CD8-positive, alpha-beta memory T cell (primary cell): Measurements from ENCODE around the gene FRS3. TPM values are rescaled to one million over a fixed set of nuclear protein-coding genes. Genes with fewer than 3 reads are reported as not detected.
A peak's percentile ranks its signal among the peaks of the same experiment; 100 is the strongest.

ENCODE experiments used
- CTCF ChIA-PET: fragments of 350-600 bp; sonication (Branson Sonifier 250); formaldehyde crosslinking; loops from one replicate; lab custom pipeline; 2021; ENCODE audit warnings: antibody characterized with exemption; lab: Charles Lee
- POLR2A ChIA-PET: fragments of 350-600 bp; sonication (Branson Sonifier 250); formaldehyde crosslinking; loops from one replicate; lab custom pipeline; 2021; ENCODE audit warnings: antibody characterized with exemption; lab: Charles Lee
- DNase-seq, 5 donors: peaks; one replicate each; pipeline versions ENCODE4 v3.0.0 to v3.0.0-alpha.2; 2020 to 2022; ENCODE audit warnings: mixed read lengths in 1 of 5
- H3K27ac ChIP-seq: one replicate; pipeline ENCODE4 v1.7.0; 2013; ENCODE audit warnings: low read depth, mild to moderate bottlenecking, low read length, moderate library complexity
- H3K27me3 ChIP-seq: 2 replicates; pipeline ENCODE4 v1.7.0; 2013; ENCODE audit warnings: low read length, mild to moderate bottlenecking; ENCODE audit not compliant: insufficient read depth, poor library complexity, severe bottlenecking
- H3K36me3 ChIP-seq: 2 replicates; pipeline ENCODE4 v1.7.0; 2013; ENCODE audit warnings: mild to moderate bottlenecking, low read length, moderate library complexity; ENCODE audit not compliant: insufficient read depth
- H3K4me1 ChIP-seq: 2 replicates; pipeline ENCODE4 v1.7.0; 2013; ENCODE audit warnings: mild to moderate bottlenecking, low read length, moderate library complexity; ENCODE audit not compliant: insufficient read depth
- H3K4me3 ChIP-seq: 2 replicates; pipeline ENCODE4 v1.7.0; 2013; ENCODE audit warnings: mild to moderate bottlenecking, low read length
- H3K9me3 ChIP-seq: 2 replicates; pipeline ENCODE4 v1.7.0; 2013; ENCODE audit warnings: mild to moderate bottlenecking, low read length
- H3K27ac Mint-ChIP-seq, 8 donors: one replicate each; pipeline ENCODE4 v1.8.0; 2020 to 2021; ENCODE audit warnings: mixed read lengths in 8 of 8, mild to moderate bottlenecking in 6 of 8, inconsistent platforms in 3 of 8, moderate library complexity in 3 of 8
- H3K27me3 Mint-ChIP-seq, 2 donors: one replicate each; pipeline ENCODE4 v1.8.0; 2020 to 2021; ENCODE audit warnings: mixed read lengths in 2 of 2, mild to moderate bottlenecking in 1 of 2, moderate library complexity in 1 of 2
- H3K36me3 Mint-ChIP-seq, 3 donors: one replicate each; pipeline ENCODE4 v1.8.0; 2020 to 2021; ENCODE audit warnings: mixed read lengths in 3 of 3, inconsistent platforms in 1 of 3, mild to moderate bottlenecking in 1 of 3
- H3K4me1 Mint-ChIP-seq, 3 donors: one replicate each; pipeline ENCODE4 v1.8.0; 2020 to 2021; ENCODE audit warnings: mixed read lengths in 3 of 3, inconsistent platforms in 1 of 3, mild to moderate bottlenecking in 1 of 3
- H3K4me3 Mint-ChIP-seq, 7 donors: one replicate each; pipeline ENCODE4 v1.8.0; 2020 to 2021; ENCODE audit warnings: mixed read lengths in 7 of 7, mild to moderate bottlenecking in 6 of 7, moderate library complexity in 4 of 7, inconsistent platforms in 2 of 7
- H3K9me3 Mint-ChIP-seq, 5 donors: one replicate each; pipeline ENCODE4 v1.8.0; 2020 to 2022; ENCODE audit warnings: mixed read lengths in 5 of 5, mild to moderate bottlenecking in 3 of 5, moderate library complexity in 2 of 5, inconsistent platforms in 1 of 5
- polyA plus RNA-seq: library from polyadenylated mRNA; unstranded; fragments of 300-500 nt; fragmentation: Illumina TruSeq; gene quantifications from one replicate; pipeline ENCODE4 v1.2.3, GENCODE V29; 2021
- total RNA-seq, 2 experiments: library from RNA; stranded (reverse); gene quantifications; one replicate each; pipeline ENCODE4 v1.2.3, GENCODE V29; 2021

FRS3 gene
- total and polyA plus RNA-seq, 3 experiments from 2014 or later, result 3.7 to 4.0 (median 4.0) TPM

- Mint-ChIP-seq H3K36me3 (peaks cover 0 to 1% (median 0%) of the 10 kb centered on the region in 3 donors), H3K27ac (peak within 1 kb of the TSS; percentile 50 to 96 (median 81)), H3K9me3 (no peaks in the 10 kb centered on the region), H3K4me3 (peak within 1 kb of the TSS; percentile 81 to 94 (median 84)), H3K27me3 (no peaks in the 10 kb centered on the region), H3K4me1 (peaks cover 31 to 37% (median 32%) of the 10 kb centered on the region in 3 donors)
- peak; percentile 89 to 94 (median 91) for DNase-seq
- H3K27ac ChIP-seq, result peak within 1 kb of the TSS; percentile 65
- peak within 1 kb of the TSS; percentile 54 for H3K4me3 ChIP-seq
- H3K36me3 ChIP-seq, result no peaks in the 10 kb centered on the region
- no peaks in the 10 kb centered on the region for H3K9me3 ChIP-seq
- POLR2A ChIA-PET, result interaction anchor here (0.7 to 2.7 kb wide), 2 partner anchors 52 to 481 kb away, joined by 3 to 15 read pairs; partner anchors contain the start of gene TOMM6
- H3K27me3 ChIP-seq, result no peaks in the 10 kb centered on the region
- peaks cover 39% of the 10 kb centered on the region for H3K4me1 ChIP-seq
- CTCF ChIA-PET, result interaction anchor here (0.8 to 4.9 kb wide), 6 partner anchors 10 to 51 kb away, joined by 3 to 26 read pairs (median 4); partner anchors contain the start of gene TOMM6
Measured at GRCh38 chr6:41735427-41736185, 44.1 kb downstream of the FRS3 start, which contains the start of gene TFEB. TSS of gene TFEB (minus strand) at chr6:41735608. CDS start at chr6:41691213, 44,395 bp downstream.

- CTCF ChIA-PET, result interaction anchor here (0.9 to 4.9 kb wide), 10 partner anchors 9 to 370 kb away, joined by 3 to 26 read pairs (median 4); partner anchors contain the start of gene TOMM6
- H3K27me3 Mint-ChIP-seq, result no peaks in the 10 kb centered on the region
- peaks cover 38 to 45% (median 39%) of the 10 kb centered on the region in 3 donors for H3K4me1 Mint-ChIP-seq
- peaks cover 0 to 1% (median 0%) of the 10 kb centered on the region in 3 donors for H3K36me3 Mint-ChIP-seq
- H3K9me3 Mint-ChIP-seq, result no peaks in the 10 kb centered on the region
- H3K36me3 ChIP-seq, result no peaks in the 10 kb centered on the region
- H3K27me3 ChIP-seq, result no peaks in the 10 kb centered on the region
- peaks cover 46% of the 10 kb centered on the region for H3K4me1 ChIP-seq
- peak overlapping the region in 7 of 8 donors; percentile 54 to 85 (median 79) for H3K27ac Mint-ChIP-seq
- POLR2A ChIA-PET, result interaction anchor here (0.6 to 2.7 kb wide), 6 partner anchors 52 to 1244 kb away, joined by 3 to 15 read pairs (median 3); partner anchors contain the start of genes NFYA, OARD1, PEX6 and TOMM6
- H3K4me3 Mint-ChIP-seq, result peak overlapping the region; percentile 81 to 94 (median 84)
- H3K4me3 ChIP-seq, result peak overlapping the region; percentile 54
- peak; percentile 60 to 79 (median 70) for DNase-seq
- H3K9me3 ChIP-seq, result no peaks in the 10 kb centered on the region
- peak overlapping the region; percentile 65 for H3K27ac ChIP-seq
Measured at GRCh38 chr6:41734666-41735426, 44.9 kb downstream of the FRS3 start.

GRCh38 chr6:41733707-41734665 is 45.7 kb downstream of the FRS3 start:
- ChIA-PET POLR2A (interaction anchor here (0.6 to 2.7 kb wide), 7 partner anchors 51 to 1245 kb away, joined by 3 to 15 read pairs (median 3); partner anchors contain the start of genes NFYA, OARD1, PEX6 and TOMM6), CTCF (interaction anchor here (0.8 to 4.9 kb wide), 14 partner anchors 8 to 370 kb away, joined by 3 to 26 read pairs (median 4); partner anchors contain the start of genes BYSL, MED20 and TOMM6)
- Mint-ChIP-seq H3K4me3 (peak overlapping the region; percentile 37 to 94 (median 82)), H3K4me1 (peaks cover 45 to 52% (median 47%) of the 10 kb centered on the region in 3 donors), H3K9me3 (no peaks in the 10 kb centered on the region), H3K27me3 (no peaks in the 10 kb centered on the region), H3K27ac (peak overlapping the region; percentile 85 to 100 (median 92)), H3K36me3 (peaks cover 0 to 1% (median 0%) of the 10 kb centered on the region in 3 donors)
- DNase-seq, result peak; percentile 70 to 78 (median 71)
- no peaks in the 10 kb centered on the region for H3K36me3 ChIP-seq
- H3K4me1 ChIP-seq, result peaks cover 46% of the 10 kb centered on the region
- H3K27me3 ChIP-seq, result no peaks in the 10 kb centered on the region
- peak overlapping the region; percentile 58 for H3K4me3 ChIP-seq
- H3K9me3 ChIP-seq, result no peaks in the 10 kb centered on the region
- peak overlapping the region; percentile 74 for H3K27ac ChIP-seq

- Mint-ChIP-seq H3K36me3 (peaks cover 0 to 1% (median 0%) of the 10 kb centered on the region in 3 donors), H3K9me3 (no peaks in the 10 kb centered on the region), H3K27ac (peak overlapping the region; percentile 72 to 100 (median 92)), H3K4me3 (peak overlapping the region; percentile 33 to 83 (median 63)), H3K27me3 (no peaks in the 10 kb centered on the region), H3K4me1 (peaks cover 52 to 57% (median 53%) of the 10 kb centered on the region in 3 donors)
- peak in 1 of 5 donors; percentile 19 for DNase-seq
- peak overlapping the region; percentile 58 for H3K4me3 ChIP-seq
- H3K27me3 ChIP-seq, result no peaks in the 10 kb centered on the region
- ChIA-PET POLR2A (interaction anchor here (0.6 to 2.7 kb wide), 4 partner anchors 14 to 532 kb away, joined by 3 to 15 read pairs (median 3); partner anchors contain the start of gene TOMM6), CTCF (interaction anchor here (0.8 to 4.9 kb wide), 8 partner anchors 24 to 371 kb away, joined by 3 to 26 read pairs (median 4); partner anchors contain the start of genes BYSL, MED20 and TOMM6)
- no peaks in the 10 kb centered on the region for H3K9me3 ChIP-seq
- H3K4me1 ChIP-seq, result peaks cover 46% of the 10 kb centered on the region
- H3K27ac ChIP-seq, result peak overlapping the region; percentile 74
- no peaks in the 10 kb centered on the region for H3K36me3 ChIP-seq
Measured at GRCh38 chr6:41733360-41733706, 46.4 kb downstream of the FRS3 start.

- Mint-ChIP-seq H3K36me3 (peaks cover 0 to 1% (median 0%) of the 10 kb centered on the region in 3 donors), H3K27ac (peak overlapping the region; percentile 72 to 100 (median 92)), H3K27me3 (no peaks in the 10 kb centered on the region), H3K9me3 (no peaks in the 10 kb centered on the region), H3K4me1 (peaks cover 52 to 61% (median 53%) of the 10 kb centered on the region in 3 donors), H3K4me3 (peak overlapping the region; percentile 33 to 83 (median 63))
- Histone ChIP-seq H3K36me3 (no peaks in the 10 kb centered on the region), H3K27me3 (no peaks in the 10 kb centered on the region), H3K4me3 (peak overlapping the region; percentile 16), H3K4me1 (peaks cover 46% of the 10 kb centered on the region), H3K9me3 (no peaks in the 10 kb centered on the region), H3K27ac (peak overlapping the region; percentile 74)
- POLR2A ChIA-PET, result interaction anchor here (1.0 to 2.7 kb wide), 2 partner anchors 13 to 54 kb away, joined by 3 to 15 read pairs; partner anchors contain the start of gene TOMM6
- DNase-seq, result peak; percentile 51 to 85 (median 67)
- CTCF ChIA-PET, result interaction anchor here (1.1 to 4.9 kb wide), 5 partner anchors 27 to 188 kb away, joined by 3 to 26 read pairs (median 3); partner anchors contain the start of genes BYSL, MED20 and TOMM6
Measured at GRCh38 chr6:41732591-41733359, 46.9 kb downstream of the FRS3 start.

- DNase-seq, result no peak
- Histone ChIP-seq H3K4me3 (no peak overlapping the region), H3K27ac (peak overlapping the region; percentile 74), H3K36me3 (no peaks in the 10 kb centered on the region), H3K4me1 (peaks cover 48% of the 10 kb centered on the region), H3K27me3 (no peaks in the 10 kb centered on the region), H3K9me3 (no peaks in the 10 kb centered on the region)
- peak overlapping the region; percentile 33 to 83 (median 63) for H3K4me3 Mint-ChIP-seq
- H3K9me3 Mint-ChIP-seq, result no peaks in the 10 kb centered on the region
- ChIA-PET POLR2A (no interaction called here), CTCF (interaction anchor here (1.2 to 4.9 kb wide), 3 partner anchors 13 to 55 kb away, joined by 3 to 26 read pairs (median 3); partner anchors contain the start of gene TOMM6)
- peaks cover 53 to 67% (median 55%) of the 10 kb centered on the region in 3 donors for H3K4me1 Mint-ChIP-seq
- H3K27ac Mint-ChIP-seq, result peak overlapping the region; percentile 72 to 100 (median 92)
- H3K27me3 Mint-ChIP-seq, result no peaks in the 10 kb centered on the region
- H3K36me3 Mint-ChIP-seq, result peaks cover 0 to 1% (median 0%) of the 10 kb centered on the region in 3 donors
Measured at GRCh38 chr6:41732149-41732548, 47.6 kb downstream of the FRS3 start.
